Measurements from ENCODE around the gene KIAA1614. TPM values are rescaled to one million over a fixed set of nuclear protein-coding genes. Genes with fewer than 3 reads are reported as not detected.

KIAA1614 gene
- total and polyA plus RNA-seq, 10 of the 15 experiments (the other 5 are each of a cell fraction or from before 2014, with no cell fraction given) = 0.03 to 1.0 (median 0.26) TPM; not detected in 1

DNA sequence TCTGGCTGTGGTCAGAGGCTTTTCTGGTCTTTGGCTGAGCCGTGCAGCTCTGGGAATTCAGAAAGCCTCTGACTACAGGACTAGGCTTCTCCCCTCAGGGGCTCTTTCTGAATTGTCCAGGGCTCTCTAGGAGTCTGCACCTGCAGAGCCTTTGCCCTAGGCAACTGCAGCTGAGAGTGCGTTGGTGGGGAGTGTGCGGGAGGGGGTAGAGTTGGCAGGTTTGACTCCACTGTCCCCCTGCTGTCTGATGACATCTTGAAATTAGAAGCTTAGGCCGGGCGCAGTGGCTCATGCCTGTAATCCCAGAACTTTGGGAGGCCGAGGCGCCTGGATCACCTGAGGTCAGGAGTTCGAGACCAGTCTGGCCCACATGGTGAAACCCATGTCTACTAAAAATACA lies 32.9 kb downstream of the KIAA1614 start (continued):
- TF ChIP-seq, protein P1, sequence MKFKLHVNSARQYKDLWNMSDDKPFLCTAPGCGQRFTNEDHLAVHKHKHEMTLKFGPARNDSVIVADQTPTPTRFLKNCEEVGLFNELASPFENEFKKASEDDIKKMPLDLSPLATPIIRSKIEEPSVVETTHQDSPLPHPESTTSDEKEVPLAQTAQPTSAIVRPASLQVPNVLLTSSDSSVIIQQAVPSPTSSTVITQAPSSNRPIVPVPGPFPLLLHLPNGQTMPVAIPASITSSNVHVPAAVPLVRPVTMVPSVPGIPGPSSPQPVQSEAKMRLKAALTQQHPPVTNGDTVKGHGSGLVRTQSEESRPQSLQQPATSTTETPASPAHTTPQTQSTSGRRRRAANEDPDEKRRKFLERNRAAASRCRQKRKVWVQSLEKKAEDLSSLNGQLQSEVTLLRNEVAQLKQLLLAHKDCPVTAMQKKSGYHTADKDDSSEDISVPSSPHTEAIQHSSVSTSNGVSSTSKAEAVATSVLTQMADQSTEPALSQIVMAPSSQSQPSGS (IDR thresholded peaks at IDR 0.05; ENCODE audit: low read length) = no peak
- TF ChIP-seq SREBF2 (IDR thresholded peaks at IDR 0.05; ENCODE audit: low read length) = no peak

DNA sequence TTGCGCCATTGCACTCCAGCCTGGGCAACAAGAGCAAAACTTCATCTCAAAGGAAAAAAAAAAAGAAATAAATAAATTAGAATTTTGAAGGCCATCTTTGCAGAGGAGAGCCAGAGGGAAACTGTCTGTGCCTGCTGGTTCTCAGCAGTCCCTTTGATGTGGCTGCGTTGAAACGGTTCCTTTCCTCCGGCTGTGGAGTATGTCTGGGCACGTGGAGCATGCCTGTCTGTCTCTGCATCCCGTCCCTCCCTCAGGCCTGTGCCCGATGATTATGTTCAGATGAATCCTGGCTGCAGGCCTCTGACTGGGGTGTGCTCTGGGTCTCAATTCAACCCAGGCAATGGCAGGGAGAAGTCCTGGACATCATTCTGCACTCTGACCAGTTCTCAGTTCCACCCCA lies 33.4 kb downstream of the KIAA1614 start:
- H3K79me2 ChIP-seq (ENCODE audit: control insufficient read depth, insufficient read depth, low read length) = no peaks in the 10 kb centered on the region
- H3K27me3 ChIP-seq (replicated peaks in 1 of 2; ENCODE audit: control insufficient read depth in 2 of 2, insufficient read depth in 2 of 2, low read length in 1 of 2) = no peaks in the 10 kb centered on the region
- ChIA-PET SMC1A (ENCODE audit: uncharacterized antibody, unreplicated experiment) (no interaction called here), RAD21 (ENCODE audit: unreplicated experiment) (no interaction called here), POLR2A (no interaction called here), CTCF (interaction anchor here (1.2 kb wide), 1 partner anchor 64 kb away, joined by 5 read pairs; no protein-coding TSS in a partner anchor)
- WGBS (ENCODE audit: insufficient coverage, insufficient replicate concordance, low lambda C conversion rate, missing lambda C conversion rate) = 67% methylated on average over 6 of the region's 7 CpGs
- no peak for TF ChIP-seq SP1 (IDR thresholded peaks at IDR 0.05; ENCODE audit: low read depth, low read length)
- TF ChIP-seq RUNX3 (IDR thresholded peaks at IDR 0.05; ENCODE audit: low read length) = peak; percentile 21; the same call in 1 of the 2 replicates
- H3K27ac ChIP-seq (ENCODE audit: control insufficient read depth, insufficient read depth) = no peak overlapping the region
- in situ Hi-C loops (cut with MboI) (no loop called here), intact Hi-C loops (cut with micrococcal nuclease; ENCODE audit: unreplicated experiment) (no loop called here)
- H2AFZ ChIP-seq (ENCODE audit: control insufficient read depth, low read depth, low read length) = no peak overlapping the region
- BruUV-seq (replicated peaks) = no TSS peak
- no peaks in the 10 kb centered on the region for H3K4me1 ChIP-seq (ENCODE audit: control insufficient read depth, insufficient read depth, low read length)
- no peaks in the 10 kb centered on the region; a peak in 3 of 4 replicates for H3K36me3 ChIP-seq (ENCODE audit: control insufficient read depth in 2 of 2, insufficient read depth in 2 of 2, low read length in 1 of 2)
- peaks cover 8% of the 10 kb centered on the region; the same call in 2 of the 3 replicates for H3K9me3 ChIP-seq (replicated peaks; ENCODE audit: control insufficient read depth, insufficient read depth, low read length)
- FAIRE-seq (no peak), ATAC-seq (no peak), DNase-seq (ENCODE audit: low read depth, low spot score) (no peak)
- H3K4me2 ChIP-seq (ENCODE audit: control insufficient read depth, insufficient read depth) = no peak overlapping the region
- no peaks in the 10 kb centered on the region for H4K20me1 ChIP-seq (ENCODE audit: control insufficient read depth, insufficient read depth)
- no peak overlapping the region for H3K9ac ChIP-seq (ENCODE audit: control insufficient read depth, insufficient read depth, low read length)
- no peak overlapping the region for H3K4me3 ChIP-seq

All from GM12878 (cell line).